Measurements from ENCODE around the gene TEX12. TPM values are rescaled to one million over a fixed set of nuclear protein-coding genes. Genes with fewer than 3 reads are reported as not detected.
"Not testable (repeated sequence)": the region's sequence is repeated elsewhere in the genome, so short reads cannot be mapped to it uniquely, and the experiment has no call there.

Gene TEX12
- total RNA-seq, 1 donor from 2014 or later = not detected

GRCh38 chr11:112195951-112196351 lies 28.8 kb downstream of the TEX12 start:
- H3K36me3 ChIP-seq (ENCODE audit: control insufficient read depth, insufficient read depth, low read length) = no peaks in the 10 kb centered on the region
- peak; percentile 61 for DNase-seq (ENCODE audit: low read depth)
- H3K27me3 ChIP-seq (ENCODE audit: control insufficient read depth, insufficient read depth, low read length) = no peaks in the 10 kb centered on the region
- TF ChIP-seq, protein P1, sequence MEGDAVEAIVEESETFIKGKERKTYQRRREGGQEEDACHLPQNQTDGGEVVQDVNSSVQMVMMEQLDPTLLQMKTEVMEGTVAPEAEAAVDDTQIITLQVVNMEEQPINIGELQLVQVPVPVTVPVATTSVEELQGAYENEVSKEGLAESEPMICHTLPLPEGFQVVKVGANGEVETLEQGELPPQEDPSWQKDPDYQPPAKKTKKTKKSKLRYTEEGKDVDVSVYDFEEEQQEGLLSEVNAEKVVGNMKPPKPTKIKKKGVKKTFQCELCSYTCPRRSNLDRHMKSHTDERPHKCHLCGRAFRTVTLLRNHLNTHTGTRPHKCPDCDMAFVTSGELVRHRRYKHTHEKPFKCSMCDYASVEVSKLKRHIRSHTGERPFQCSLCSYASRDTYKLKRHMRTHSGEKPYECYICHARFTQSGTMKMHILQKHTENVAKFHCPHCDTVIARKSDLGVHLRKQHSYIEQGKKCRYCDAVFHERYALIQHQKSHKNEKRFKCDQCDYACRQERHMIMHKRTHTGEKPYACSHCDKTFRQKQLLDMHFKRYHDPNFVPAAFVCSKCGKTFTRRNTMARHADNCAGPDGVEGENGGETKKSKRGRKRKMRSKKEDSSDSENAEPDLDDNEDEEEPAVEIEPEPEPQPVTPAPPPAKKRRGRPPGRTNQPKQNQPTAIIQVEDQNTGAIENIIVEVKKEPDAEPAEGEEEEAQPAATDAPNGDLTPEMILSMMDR (IDR thresholded peaks at IDR 0.05; ENCODE audit: insufficient read depth, low read length, poor library complexity, severe bottlenecking) = no peak
- no peak overlapping the region for H3K4me3 ChIP-seq (ENCODE audit: low read depth, low read length)

GRCh38 chr11:112196519-112197087 lies 29.4 kb downstream of the TEX12 start:
- H3K36me3 ChIP-seq (ENCODE audit: control insufficient read depth, insufficient read depth, low read length) = no peaks in the 10 kb centered on the region
- no peak for DNase-seq (ENCODE audit: low read depth)
- TF ChIP-seq, protein P1 (IDR thresholded peaks at IDR 0.05; ENCODE audit: insufficient read depth, low read length, poor library complexity, severe bottlenecking) = no peak
- H3K4me3 ChIP-seq (ENCODE audit: low read depth, low read length) = no peak overlapping the region
- no peaks in the 10 kb centered on the region for H3K27me3 ChIP-seq (ENCODE audit: control insufficient read depth, insufficient read depth, low read length)

- not testable (repeated sequence) for H3K27me3 ChIP-seq (ENCODE audit: control insufficient read depth, insufficient read depth, low read length); H3K4me3 ChIP-seq (ENCODE audit: low read depth, low read length); DNase-seq (ENCODE audit: low read depth); H3K36me3 ChIP-seq (ENCODE audit: control insufficient read depth, insufficient read depth, low read length)
Observed at GRCh38 chr11:112199101-112199500, 31.9 kb downstream of the TEX12 start.

- no peaks in the 10 kb centered on the region for H3K27me3 ChIP-seq (ENCODE audit: control insufficient read depth, insufficient read depth, low read length)
- DNase-seq (ENCODE audit: low read depth) = no peak
- no peak overlapping the region for H3K4me3 ChIP-seq (ENCODE audit: low read depth, low read length)
- H3K36me3 ChIP-seq (ENCODE audit: control insufficient read depth, insufficient read depth, low read length) = no peaks in the 10 kb centered on the region
- TF ChIP-seq, protein P1 (IDR thresholded peaks at IDR 0.05; ENCODE audit: insufficient read depth, low read length, poor library complexity, severe bottlenecking) = no peak
Observed at GRCh38 chr11:112200252-112200651, 33.1 kb downstream of the TEX12 start.

- TF ChIP-seq, protein P1 (IDR thresholded peaks at IDR 0.05; ENCODE audit: insufficient read depth, low read length, poor library complexity, severe bottlenecking) = no peak
- Histone ChIP-seq H3K4me3 (ENCODE audit: low read depth, low read length) (no peak overlapping the region), H3K27me3 (ENCODE audit: control insufficient read depth, insufficient read depth, low read length) (no peaks in the 10 kb centered on the region), H3K36me3 (ENCODE audit: control insufficient read depth, insufficient read depth, low read length) (no peaks in the 10 kb centered on the region)
- no peak for DNase-seq (ENCODE audit: low read depth)
Observed at GRCh38 chr11:112206071-112206470, 38.9 kb downstream of the TEX12 start.

- DNase-seq (ENCODE audit: low read depth) = no peak
- Histone ChIP-seq H3K27me3 (ENCODE audit: control insufficient read depth, insufficient read depth, low read length) (no peaks in the 10 kb centered on the region), H3K4me3 (ENCODE audit: low read depth, low read length) (no peak overlapping the region), H3K36me3 (ENCODE audit: control insufficient read depth, insufficient read depth, low read length) (no peaks in the 10 kb centered on the region)
- TF ChIP-seq, protein P1 (IDR thresholded peaks at IDR 0.05; ENCODE audit: insufficient read depth, low read length, poor library complexity, severe bottlenecking) = no peak
Observed at GRCh38 chr11:112210890-112211289, 43.7 kb downstream of the TEX12 start.
